Right ventricle myocardium inferior (tissue), 1 donor: ENCODE measurements around the gene SLC37A3. TPM values are rescaled to one million over a fixed set of nuclear protein-coding genes. Genes with fewer than 3 reads are reported as not detected.
"Not testable (repeated sequence)": the region's sequence is repeated elsewhere in the genome, so short reads cannot be mapped to it uniquely, and the experiment has no call there.

Source experiments
- ATAC-seq: fragments of 200-7000 bp; cut with Tn5 transposase; one replicate; pipeline ENCODE4 v1.9.1; 2020; ENCODE audit warnings: mild to moderate bottlenecking, moderate library complexity
- DNase-seq: peaks from one replicate; pipeline ENCODE4 v3.0.0; 2021; ENCODE audit errors: missing footprints
- intact Hi-C: fragments of 100-400 bp; cut with DNase I; formaldehyde crosslinking; loops from one replicate; pipeline ENCODE4 v1.11.0; 2022
- total RNA-seq: library from RNA; stranded (reverse); fragmentation: NEBNext Ultra II Directional; extraction: Animal tissue kit (Norgen Biotek cat#: 25700); gene quantifications from one replicate; pipeline ENCODE4 v1.2.1, GENCODE V29; 2021
- donor health status: DM: no; HTN: yes; CAD: no; lungs with severe emphysema.

SLC37A3 gene
- total RNA-seq, 1 donor from 2014 or later, result 8.9 TPM

DNA sequence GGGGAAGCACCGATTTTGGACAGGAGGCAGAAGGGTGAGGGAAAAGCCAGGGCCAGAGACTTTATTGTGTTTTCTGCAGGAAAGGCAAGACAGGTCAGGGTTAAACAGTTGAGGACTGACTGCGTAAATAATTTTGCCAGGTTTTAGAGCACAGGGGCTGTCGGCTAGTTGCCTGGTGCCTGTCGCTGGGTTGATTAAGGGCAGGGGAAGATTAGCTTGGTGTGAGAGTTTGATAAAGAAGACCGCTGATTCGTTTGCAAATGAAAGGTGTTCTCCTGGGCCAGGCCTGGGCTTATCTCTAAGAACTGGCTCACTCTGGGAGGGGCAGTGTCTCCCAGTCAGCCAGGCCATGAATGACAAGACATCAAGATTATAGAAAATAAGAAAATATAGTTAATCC, 75.6 kb downstream of the SLC37A3 start:
- ATAC-seq (no peak), DNase-seq (no peak)
- intact Hi-C loops, result no loop called here

DNA sequence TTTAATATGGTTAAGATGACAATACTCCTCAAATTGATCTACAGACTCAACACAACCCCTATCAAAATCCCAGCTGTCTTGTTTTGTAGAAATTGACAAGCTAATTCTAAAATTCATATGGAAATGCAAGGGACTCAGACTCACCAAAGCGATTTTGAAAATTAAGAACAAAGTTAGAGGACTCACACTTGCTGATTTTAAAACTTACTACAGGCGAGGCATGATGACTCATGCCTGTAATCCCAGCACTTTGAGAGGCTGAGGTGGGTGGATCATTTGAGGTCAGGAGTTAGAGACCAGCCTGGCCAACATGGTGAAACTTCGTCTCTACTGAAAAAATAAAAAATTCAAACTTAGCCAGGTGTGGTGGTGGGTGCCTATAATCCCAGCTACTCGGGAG, 78.3 kb downstream of the SLC37A3 start:
- ATAC-seq, DNase-seq, intact Hi-C loops: not testable (repeated sequence)

DNA sequence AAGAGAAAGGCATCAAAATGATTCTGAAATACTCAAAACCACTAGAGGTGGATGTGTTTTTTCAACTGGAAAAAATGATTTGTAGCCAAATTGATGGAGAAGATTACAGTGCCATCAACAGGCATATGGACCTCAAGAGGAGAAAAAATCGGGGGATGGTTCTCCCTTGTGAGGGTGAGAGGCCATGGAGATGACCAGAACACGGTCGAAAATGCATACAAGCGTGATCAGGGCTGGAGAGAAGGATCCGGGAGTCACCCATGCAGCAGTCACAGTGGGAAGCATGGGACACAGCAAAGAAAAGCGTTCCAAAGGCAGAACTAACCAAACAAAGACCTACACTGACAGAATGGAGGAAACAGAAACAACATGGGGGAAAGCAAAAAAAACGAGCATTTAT, 80.3 kb downstream of the SLC37A3 start:
- DNase-seq, result no peak
- ATAC-seq, result no peak
- intact Hi-C loops, result no loop called here

DNA sequence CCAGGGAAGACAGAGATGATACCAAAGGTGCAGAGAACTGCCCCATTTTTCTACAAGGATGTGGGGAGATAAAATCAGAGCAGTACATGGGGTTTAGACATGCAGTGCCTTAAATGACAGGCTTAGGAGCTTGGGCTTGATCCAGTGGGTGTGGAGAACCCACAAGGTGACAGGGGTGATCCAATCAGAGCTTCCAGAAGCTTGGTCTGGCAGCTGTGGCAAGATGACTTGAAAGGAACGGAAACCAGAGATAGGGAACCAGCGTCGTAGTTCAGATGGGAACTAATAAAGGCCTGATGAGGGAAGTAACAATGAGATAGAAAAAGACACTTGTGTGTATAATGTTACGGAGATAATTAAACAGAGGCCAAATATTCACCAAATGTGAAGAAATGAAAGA, 80.7 kb downstream of the SLC37A3 start:
- ATAC-seq (no peak), DNase-seq (no peak)
- intact Hi-C loops, result no loop called here

- DNase-seq (no peak), ATAC-seq (peak; percentile 82)
- intact Hi-C loops, result no loop called here
Observed at GRCh38 chr7:140316165-140316661, 82.1 kb downstream of the SLC37A3 start.

GRCh38 chr7:140315498-140316164, 82.7 kb downstream of the SLC37A3 start:
- no peak for DNase-seq
- no peak for ATAC-seq
- intact Hi-C loops, result no loop called here

DNA sequence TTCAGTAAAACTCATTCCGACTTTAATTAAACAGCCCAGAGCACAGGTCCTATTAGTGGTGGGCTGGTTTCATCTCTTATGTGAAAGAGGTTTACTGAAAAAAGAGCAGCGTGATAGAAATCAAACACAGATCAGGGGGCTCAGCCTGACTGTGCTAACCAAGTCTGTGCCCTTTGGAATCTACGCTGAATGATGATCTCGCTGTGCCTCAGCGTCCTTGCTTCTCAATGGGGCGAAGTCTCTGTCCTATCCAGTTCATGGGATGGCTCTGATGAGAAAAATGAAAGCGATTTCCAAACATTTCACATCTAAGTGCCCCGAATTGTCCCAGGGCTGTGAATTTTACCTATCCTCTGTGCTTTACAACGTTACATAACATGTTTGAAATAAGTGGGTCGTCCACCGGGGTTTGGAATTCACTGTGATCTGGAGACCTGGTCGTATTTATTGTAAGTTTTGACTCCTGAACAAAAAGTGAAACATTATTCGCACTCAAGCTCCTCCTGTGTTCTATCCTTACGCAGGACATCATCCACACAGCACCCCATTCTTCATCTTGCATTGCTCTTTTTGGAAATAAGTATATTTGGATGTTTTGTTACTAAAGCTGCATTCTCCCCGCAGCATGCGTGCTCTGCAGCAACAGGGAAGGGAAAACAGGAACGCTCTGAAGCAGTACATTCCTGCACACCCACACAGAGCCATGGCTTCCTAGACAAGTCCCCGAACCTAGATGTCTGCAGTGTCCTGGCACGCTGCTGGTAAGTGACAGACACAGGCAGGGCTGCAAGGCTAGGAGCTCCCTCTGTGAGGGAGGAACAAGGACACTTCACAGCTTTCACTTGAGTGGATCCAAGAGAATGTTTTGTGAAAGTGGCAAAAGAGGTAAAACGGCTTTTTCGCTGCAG, 83.5 kb downstream of the SLC37A3 start:
- no peak for DNase-seq
- ATAC-seq, result no peak
- intact Hi-C loops, result no loop called here

- intact Hi-C loops, result no loop called here
- DNase-seq (no peak), ATAC-seq (no peak)
Observed at GRCh38 chr7:140312141-140312846, 86.0 kb downstream of the SLC37A3 start.

DNA sequence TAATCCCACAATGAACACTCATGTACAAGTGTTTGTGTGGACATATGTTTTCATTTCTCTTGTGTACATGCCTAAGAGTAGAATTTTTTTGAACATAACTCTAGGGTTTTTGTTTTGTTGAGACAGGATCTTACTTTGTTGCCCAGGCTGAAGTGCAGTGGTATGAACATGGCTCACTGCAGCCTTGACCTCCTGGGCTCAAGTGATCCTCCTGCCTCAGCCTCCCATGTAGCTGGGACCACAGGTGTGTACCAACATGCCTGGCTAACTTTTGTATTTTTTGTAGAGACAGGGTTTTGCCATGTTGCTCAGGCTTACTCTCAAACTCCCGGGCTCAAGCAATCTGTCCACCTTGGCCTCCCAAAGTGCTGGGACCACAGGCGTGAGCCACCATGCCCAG, 87.2 kb downstream of the SLC37A3 start:
- DNase-seq, ATAC-seq, intact Hi-C loops: not testable (repeated sequence)

DNA sequence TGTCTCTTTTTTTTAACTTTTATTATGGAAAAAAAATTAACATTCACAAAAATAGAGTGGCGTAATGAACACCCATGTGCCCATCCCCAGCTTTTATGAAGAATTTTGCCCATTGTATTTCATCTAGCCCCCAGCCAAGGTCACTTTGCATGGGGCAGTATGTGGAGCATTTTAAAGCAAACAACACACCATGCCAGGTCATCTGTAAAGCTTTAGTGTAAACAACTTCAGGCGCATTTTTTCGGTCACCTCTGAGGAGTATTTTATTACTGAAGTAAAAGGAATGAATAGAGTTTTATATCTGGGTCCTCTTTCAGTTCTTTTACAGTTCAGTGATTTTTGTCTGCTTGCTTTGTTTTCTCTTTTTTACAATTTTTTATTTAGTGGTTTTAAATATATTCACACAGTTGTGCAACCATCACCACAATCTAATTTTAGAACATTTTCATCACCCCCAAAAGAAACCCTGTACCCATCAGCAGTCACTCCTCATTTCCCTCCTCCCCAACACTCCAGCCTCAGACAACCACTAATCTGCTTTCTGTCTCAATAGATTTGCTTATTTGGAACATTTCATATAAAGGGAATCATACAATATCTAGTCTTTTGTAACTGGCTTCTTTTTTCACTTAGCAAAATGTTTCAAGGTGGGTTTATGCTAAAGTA, 87.9 kb downstream of the SLC37A3 start:
- intact Hi-C loops, result no loop called here
- DNase-seq (no peak), ATAC-seq (no peak)

DNA sequence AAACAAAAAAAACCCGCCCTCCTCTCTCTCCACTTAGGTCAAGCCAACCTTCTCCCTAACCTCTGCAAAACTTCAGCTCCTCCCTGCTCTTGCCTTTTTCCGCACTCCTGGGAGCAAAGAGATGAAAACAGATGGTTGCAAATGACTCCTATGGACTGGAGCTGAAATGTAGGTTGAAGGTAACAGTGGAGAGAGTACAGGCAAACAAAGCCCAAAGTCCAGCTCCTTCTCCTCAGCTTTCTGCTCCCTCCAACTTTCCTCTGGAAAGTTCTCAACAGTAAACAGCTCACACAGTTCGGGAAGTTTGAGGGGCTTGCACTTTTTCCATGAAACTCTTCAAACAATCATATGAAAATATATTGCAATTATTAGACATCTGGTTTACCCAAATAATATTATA, 90.3 kb downstream of the SLC37A3 start:
- intact Hi-C loops, result no loop called here
- no peak for DNase-seq
- ATAC-seq, result no peak

GRCh38 chr7:140304191-140304799, 94.0 kb downstream of the SLC37A3 start:
- intact Hi-C loops, result no loop called here
- ATAC-seq (peak; percentile 44), DNase-seq (no peak)

GRCh38 chr7:140300243-140301136, 97.8 kb downstream of the SLC37A3 start:
- ATAC-seq (no peak), DNase-seq (no peak)
- intact Hi-C loops, result no loop called here

DNA sequence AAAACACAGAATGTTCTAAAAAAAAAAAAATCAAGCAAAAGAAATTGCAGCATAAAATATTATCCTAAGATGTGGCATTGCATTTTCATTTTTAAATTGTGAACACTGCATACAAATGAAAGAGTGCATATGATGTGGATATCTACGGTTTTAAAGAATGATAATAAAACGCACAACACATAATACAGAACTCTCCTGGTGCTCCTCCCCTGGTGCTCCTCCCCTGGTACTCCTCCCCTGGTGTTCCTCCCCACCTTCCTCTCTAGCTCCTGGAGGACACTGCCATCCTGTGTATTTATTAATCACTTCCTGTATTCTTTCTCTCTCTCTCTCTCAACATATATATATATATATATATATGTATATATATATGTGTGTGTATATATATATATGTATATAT, 100.1 kb downstream of the SLC37A3 start:
- intact Hi-C loops, result no loop called here
- ATAC-seq (no peak), DNase-seq (no peak)

GRCh38 chr7:140297192-140297591, 101.1 kb downstream of the SLC37A3 start:
- intact Hi-C loops, result no loop called here
- DNase-seq (no peak), ATAC-seq (no peak)

- intact Hi-C loops, result no loop called here
- DNase-seq (no peak), ATAC-seq (no peak)
Observed at GRCh38 chr7:140295224-140295738, 103.0 kb downstream of the SLC37A3 start.

DNA sequence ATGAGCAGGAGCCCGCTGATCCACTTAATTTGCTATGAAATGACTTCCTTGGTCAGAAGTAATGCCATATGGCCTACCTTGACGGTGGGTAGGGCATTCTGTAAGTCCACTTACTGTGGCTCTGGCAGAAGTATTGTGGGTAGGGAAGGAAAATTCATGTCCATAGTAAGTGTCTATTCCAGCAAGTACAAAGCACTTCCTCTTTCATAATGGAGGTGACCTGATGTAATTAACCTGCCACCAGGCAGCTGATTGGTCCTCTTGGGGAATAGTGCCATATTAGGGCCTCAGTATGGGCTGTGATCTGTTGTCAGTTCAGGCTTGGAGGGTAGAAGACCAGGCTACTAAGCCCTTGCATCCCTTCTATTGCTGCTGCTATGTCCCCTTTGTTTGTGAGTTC, 103.9 kb downstream of the SLC37A3 start:
- ATAC-seq, result no peak
- intact Hi-C loops, result no loop called here
- DNase-seq, result no peak
